Heart right ventricle (tissue), 16 donors: ENCODE results near the gene GGNBP2. TPM values are rescaled to one million over a fixed set of nuclear protein-coding genes. Genes with fewer than 3 reads are reported as not detected.

Experiments used
- ATAC-seq, 8 donors: fragments of 200-7000 bp; cut with Tn5 transposase; one replicate each; pipeline ENCODE4 v1.9.1; 2020; ENCODE audit warnings: mild to moderate bottlenecking in 8 of 8, moderate library complexity in 8 of 8, moderate number of reproducible peaks in 1 of 8
- DNase-seq, 2 donors: peaks; one replicate each; pipeline ENCODE4 v3.0.0-alpha.2; 2020
- H3K27ac ChIP-seq, 10 donors: fragments of 200-600 bp; sonication (generic) in 2 of 10; one replicate each; pipeline versions ENCODE4 v1.5.0 to v1.8.0; 2020 to 2022; ENCODE audit warnings: mild to moderate bottlenecking in 3 of 10
- H3K27me3 ChIP-seq, 7 donors: fragments of 200-600 bp; one replicate each; pipeline ENCODE4 v1.8.0; 2021 to 2022; ENCODE audit warnings: mild to moderate bottlenecking in 2 of 7
- H3K36me3 ChIP-seq, 9 donors: fragments of 200-600 bp; sonication (generic) in 1 of 9; one replicate each; pipeline versions ENCODE4 v1.5.0 to v1.8.0; 2020 to 2022; ENCODE audit warnings: mild to moderate bottlenecking in 2 of 9
- H3K4me1 ChIP-seq, 9 donors: fragments of 200-600 bp; sonication (generic) in 1 of 9; one replicate each; pipeline versions ENCODE4 v1.5.0 to v1.8.0; 2020 to 2022; ENCODE audit warnings: mild to moderate bottlenecking in 4 of 9
- H3K4me3 ChIP-seq, 10 donors: fragments of 200-600 bp; sonication (generic) in 2 of 10; one replicate each; pipeline versions ENCODE4 v1.5.0 to v1.8.0; 2020 to 2022; ENCODE audit warnings: mild to moderate bottlenecking in 7 of 10, moderate library complexity in 2 of 10
- H3K9me3 ChIP-seq, 11 donors: fragments of 200-600 bp in 10 of 11; sonication (generic) in 2 of 11; one replicate each; pipeline versions ENCODE4 v1.5.0 to v1.8.0; 2013 to 2022; ENCODE audit warnings: mild to moderate bottlenecking in 2 of 11, control low read depth in 1 of 11, moderate library complexity in 1 of 11
- CTCF ChIP-seq, 9 donors: fragments of 200-600 bp; sonication (generic) in 2 of 9; IDR thresholded peaks; one replicate each; pipeline versions ENCODE4 v1.5.0 to v1.8.0; 2021 to 2022; ENCODE audit warnings: antibody characterized with exemption in 9 of 9, mild to moderate bottlenecking in 5 of 9, moderate library complexity in 1 of 9
- WGBS, 2 donors: extraction: QIAGEN DNeasy Blood & Tissue Kit; methylation state at CpG; one replicate each; pipeline ENCODE4 v1.1.7; 2013; ENCODE audit warnings: inconsistent platforms in 1 of 2; 5-methylcytosine and 5-hydroxymethylcytosine counted together
- intact Hi-C, 10 donors: fragments of 100-400 bp; cut with DNase I; formaldehyde crosslinking; loops; one replicate each; pipeline versions ENCODE4 v1.11.1 to v1.14.2; 2022
- polyA plus RNA-seq, 2 donors: library from polyadenylated mRNA; stranded (reverse); fragments of 200-250 nt; gene quantifications; one replicate each; pipeline ENCODE4 v1.2.3, GENCODE V29; 2013
- total RNA-seq, 10 donors: library from RNA; stranded (reverse); fragmentation: NEBNext Ultra II Directional in 3 of 10; extraction: Animal tissue kit (Norgen Biotek cat#: 25700) in 3 of 10; gene quantifications; one replicate each; pipeline versions ENCODE4 v1.2.1 to v1.2.4, GENCODE V29; 2021 to 2023
- donor health status: Arrhythmogenic right ventricular cardiomyopathy.
- donor health status: ischemic (EF 13 %, LVEDD 7.1; RV severe dilation, severe dysfunction).
- donor health status: healthy with polysubstance abuse.
- donor health status: DM: no; HTN: yes; CAD: no.
- donor health status: DM: no; HTN: no; CAD: no.
- donor health status: ischemic (EF 25% LVEDD 6.9; RV normal size, moderate dysfunction).
- donor health status: ischemic (EF 25% LVEDD 5.7; RV mildly dilated, moderate dysfunction).
- donor health status: healthy.
- donor health status: DM: yes; HTN: yes; CAD: no.
- donor health status: Ischemic cardiomyopathy.
- donor health status: ischemic (EF 35%, LVEDD 5.7; RV mildly dilated, moderate dysfunction).
- donor health status: nonischemic (EF 11% LVEDD 7.7; RV severe dilation, severe dysfunction).
- donor health status: DM: yes; HTN: yes; CAD: no.
- donor health status: PGD.
- donor health status: ischemic (EF 29% LVEDD 5.4; RV normal size, mild dysfunction).
- donor health status: nonischemic (EF 23%, LVEDD 6.1; RV moderate dilation, normal function).

The GGNBP2 gene
- total and polyA plus RNA-seq, 12 donors = 25.9 to 51.2 (median 45.8) TPM

DNA sequence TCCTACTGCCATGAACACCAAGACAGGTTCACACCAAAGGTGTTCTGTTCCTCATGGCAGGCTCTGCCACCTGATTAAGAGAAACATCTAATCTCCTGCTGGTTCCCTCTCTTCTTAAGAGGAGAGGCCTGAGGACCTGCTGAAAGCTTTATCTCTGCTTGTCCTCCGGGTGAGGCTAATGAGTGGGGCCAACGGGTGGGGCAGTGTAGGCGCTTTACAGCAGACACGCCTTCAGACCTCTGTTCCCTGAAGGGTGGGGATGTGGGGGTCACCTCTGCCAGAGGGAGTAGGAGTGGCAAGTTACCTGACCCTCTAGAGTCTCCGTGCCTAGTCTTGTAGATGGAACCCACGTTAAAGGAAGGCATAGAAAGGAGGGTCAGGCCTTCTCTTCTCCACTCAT, 52.5 kb downstream of the GGNBP2 start:
- intact Hi-C loops = loop anchor here in 3 of 10 donors (10.0 kb wide), 3 partner anchors 52 to 112 kb away; partner anchors contain the start of genes GGNBP2 (in 1 of the 3), MYO19 (in 1 of the 3), PIGW (in 1 of the 3) and ZNHIT3 (in 1 of the 3)
- ATAC-seq (no peak), DNase-seq (no peak)
- 62 to 63% methylated on average over 6 of the region's 6 CpGs for WGBS, 2 donors
- H3K9me3 ChIP-seq = no peaks in the 10 kb centered on the region
- H3K4me1 ChIP-seq = peaks cover 0 to 37% (median 21%) of the 10 kb centered on the region in 9 donors
- H3K4me3 ChIP-seq = no peak overlapping the region
- H3K27ac ChIP-seq = no peak overlapping the region
- H3K27me3 ChIP-seq = no peaks in the 10 kb centered on the region
- no peak for TF ChIP-seq CTCF (IDR thresholded peaks at IDR 0.05)
- H3K36me3 ChIP-seq = peaks cover 0 to 16% (median 0%) of the 10 kb centered on the region in 9 donors

DNA sequence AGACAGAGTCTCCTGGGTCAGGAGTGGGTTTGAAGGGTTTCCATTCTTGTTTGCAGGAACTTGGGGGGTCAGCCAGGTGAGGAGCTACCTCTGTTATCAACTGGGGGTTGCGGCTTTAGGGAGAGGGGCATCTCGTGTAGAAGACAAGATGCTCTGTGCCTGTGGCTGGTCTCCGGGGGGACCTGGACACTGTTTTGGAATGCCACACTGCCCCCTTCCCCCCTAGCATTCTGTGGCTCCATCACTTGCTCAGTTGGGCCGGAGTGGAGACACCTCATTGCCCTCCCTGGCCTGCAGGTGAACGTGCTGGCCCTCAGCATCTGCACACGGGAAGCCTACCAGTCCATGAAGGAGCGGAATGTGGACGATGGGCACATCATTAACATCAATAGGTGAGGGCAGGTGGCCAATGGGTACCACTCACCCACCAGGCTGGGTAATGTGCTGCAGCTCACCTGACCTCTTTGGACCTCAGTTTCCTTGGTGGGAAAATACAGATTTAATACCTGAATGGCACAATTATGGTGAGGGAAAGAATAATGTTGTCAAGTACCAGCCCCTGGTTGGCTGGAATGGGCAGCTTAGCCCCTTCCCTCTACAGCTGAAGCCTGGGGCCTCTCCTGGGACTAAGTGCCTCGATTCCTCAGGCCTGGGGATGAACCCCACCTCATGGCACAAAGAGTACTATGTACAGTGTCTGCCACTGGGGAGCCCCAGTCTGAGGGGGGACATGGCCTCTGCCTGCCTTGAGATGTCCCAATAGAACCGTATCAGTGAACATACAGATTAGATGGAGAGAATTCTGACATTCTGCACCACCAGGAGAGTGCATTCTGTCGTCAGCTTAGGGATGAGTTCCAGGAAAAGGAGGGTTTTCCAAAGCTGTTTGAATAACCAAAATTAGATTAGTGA, 53.4 kb downstream of the GGNBP2 start:
- 90 to 93% methylated on average over 11 of the region's 11 CpGs for WGBS, 2 donors

DNA sequence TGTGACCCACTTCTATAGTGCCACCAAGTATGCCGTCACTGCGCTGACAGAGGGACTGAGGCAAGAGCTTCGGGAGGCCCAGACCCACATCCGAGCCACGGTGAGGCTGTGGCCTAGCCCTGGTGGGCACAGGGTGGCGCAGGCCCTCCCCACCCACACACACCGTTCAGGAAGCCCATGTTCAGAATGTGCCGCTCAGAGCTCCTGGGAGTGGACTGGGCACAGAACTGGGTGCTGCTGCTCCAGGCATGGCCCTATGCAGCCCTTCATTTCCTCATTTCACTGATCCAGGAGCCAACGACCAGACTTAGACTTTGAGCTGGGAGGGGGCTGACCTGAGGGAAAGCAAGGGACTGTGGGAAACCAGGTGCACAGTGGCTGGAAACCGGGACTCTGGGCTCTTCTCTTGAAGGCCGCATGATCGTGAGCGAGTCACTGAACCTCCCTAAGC, 54.3 kb downstream of the GGNBP2 start:
- Histone ChIP-seq H3K4me1 (peaks cover 0 to 31% (median 19%) of the 10 kb centered on the region in 9 donors), H3K4me3 (no peak overlapping the region), H3K27me3 (no peaks in the 10 kb centered on the region), H3K27ac (no peak overlapping the region), H3K36me3 (peaks cover 0 to 16% (median 0%) of the 10 kb centered on the region in 9 donors), H3K9me3 (no peaks in the 10 kb centered on the region)
- no peak for TF ChIP-seq CTCF (IDR thresholded peaks at IDR 0.05)
- intact Hi-C loops = loop anchor here in 3 of 10 donors (10.0 kb wide), 3 partner anchors 54 to 114 kb away; partner anchors contain the start of genes GGNBP2 (in 1 of the 3), MYO19 (in 1 of the 3), PIGW (in 1 of the 3) and ZNHIT3 (in 1 of the 3)
- 92 to 93% methylated on average over 13 of the region's 13 CpGs for WGBS, 2 donors
- no peak for DNase-seq
- no peak for ATAC-seq

More for the DNA sequence above, 53.4 kb downstream of the GGNBP2 start:
- DNase-seq (no peak), ATAC-seq (no peak)
- H3K27ac ChIP-seq = no peak overlapping the region
- H3K27me3 ChIP-seq = no peaks in the 10 kb centered on the region
- TF ChIP-seq CTCF (IDR thresholded peaks at IDR 0.05) = no peak
- no peak overlapping the region for H3K4me3 ChIP-seq
- intact Hi-C loops = loop anchor here in 3 of 10 donors (10.0 kb wide), 3 partner anchors 53 to 113 kb away; partner anchors contain the start of genes GGNBP2 (in 1 of the 3), MYO19 (in 1 of the 3), PIGW (in 1 of the 3) and ZNHIT3 (in 1 of the 3)
- H3K4me1 ChIP-seq = peaks cover 0 to 37% (median 20%) of the 10 kb centered on the region in 9 donors
- no peaks in the 10 kb centered on the region for H3K9me3 ChIP-seq
- H3K36me3 ChIP-seq = peaks cover 0 to 16% (median 0%) of the 10 kb centered on the region in 9 donors

- Histone ChIP-seq H3K27ac (no peak overlapping the region), H3K9me3 (no peaks in the 10 kb centered on the region), H3K4me3 (no peak overlapping the region), H3K4me1 (peaks cover 0 to 26% (median 19%) of the 10 kb centered on the region in 9 donors), H3K36me3 (peaks cover 0 to 16% (median 0%) of the 10 kb centered on the region in 9 donors), H3K27me3 (no peaks in the 10 kb centered on the region)
- no peak for TF ChIP-seq CTCF (IDR thresholded peaks at IDR 0.05)
- no peak for ATAC-seq
- no peak for DNase-seq
- WGBS, 2 donors = 89 to 94% methylated on average over 11 of the region's 11 CpGs
- intact Hi-C loops = loop anchor here in 4 of 10 donors (5.0 to 10.0 kb wide), 5 partner anchors 55 to 775 kb away; partner anchors contain the start of genes AATF (in 1 of the 4), C17orf78 (in 1 of the 4), GGNBP2 (in 1 of the 4) and MYO19 (in 1 of the 4)
These were observed 55.0 kb downstream of the GGNBP2 start for GRCh38 chr17:36599546-36600250.
